Measurements from ENCODE around the gene HOGA1.
A peak's percentile ranks its signal among the peaks of the same experiment; 100 is the strongest.
"Not testable (repeated sequence)": the region's sequence is repeated elsewhere in the genome, so short reads cannot be mapped to it uniquely, and the experiment has no call there.

The HOGA1 gene

DNA sequence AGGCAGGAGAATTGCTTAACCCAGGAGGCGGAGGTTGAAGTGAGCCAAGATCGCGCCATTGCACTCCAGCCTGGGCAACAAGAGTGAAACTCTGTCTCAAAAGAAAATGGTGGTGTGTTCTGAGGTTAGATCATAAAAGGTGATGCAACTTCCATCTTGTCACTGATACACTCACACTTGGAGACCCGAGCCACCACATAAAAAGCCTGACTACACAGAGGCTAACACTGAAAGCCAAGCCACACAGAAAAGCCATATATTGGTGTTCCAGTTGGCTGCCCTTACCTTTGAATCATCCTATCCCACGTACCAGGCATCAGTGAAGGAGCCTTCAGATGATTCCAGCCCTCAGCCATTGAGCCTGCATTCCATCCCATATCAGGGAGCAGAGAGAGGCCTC, 45.1 kb downstream of the HOGA1 start:
- no peak for DNase-seq (ENCODE audit: extremely low read depth, low read depth)

GRCh38 chr10:97631098-97631497, 46.9 kb downstream of the HOGA1 start:
- no peak for TF ChIP-seq CTCF (IDR thresholded peaks at IDR 0.05; ENCODE audit: low read depth, low read length)

More for the DNA sequence above, 45.1 kb downstream of the HOGA1 start:
- no peak for TF ChIP-seq CTCF (IDR thresholded peaks at IDR 0.05; ENCODE audit: low read depth, low read length)

DNA sequence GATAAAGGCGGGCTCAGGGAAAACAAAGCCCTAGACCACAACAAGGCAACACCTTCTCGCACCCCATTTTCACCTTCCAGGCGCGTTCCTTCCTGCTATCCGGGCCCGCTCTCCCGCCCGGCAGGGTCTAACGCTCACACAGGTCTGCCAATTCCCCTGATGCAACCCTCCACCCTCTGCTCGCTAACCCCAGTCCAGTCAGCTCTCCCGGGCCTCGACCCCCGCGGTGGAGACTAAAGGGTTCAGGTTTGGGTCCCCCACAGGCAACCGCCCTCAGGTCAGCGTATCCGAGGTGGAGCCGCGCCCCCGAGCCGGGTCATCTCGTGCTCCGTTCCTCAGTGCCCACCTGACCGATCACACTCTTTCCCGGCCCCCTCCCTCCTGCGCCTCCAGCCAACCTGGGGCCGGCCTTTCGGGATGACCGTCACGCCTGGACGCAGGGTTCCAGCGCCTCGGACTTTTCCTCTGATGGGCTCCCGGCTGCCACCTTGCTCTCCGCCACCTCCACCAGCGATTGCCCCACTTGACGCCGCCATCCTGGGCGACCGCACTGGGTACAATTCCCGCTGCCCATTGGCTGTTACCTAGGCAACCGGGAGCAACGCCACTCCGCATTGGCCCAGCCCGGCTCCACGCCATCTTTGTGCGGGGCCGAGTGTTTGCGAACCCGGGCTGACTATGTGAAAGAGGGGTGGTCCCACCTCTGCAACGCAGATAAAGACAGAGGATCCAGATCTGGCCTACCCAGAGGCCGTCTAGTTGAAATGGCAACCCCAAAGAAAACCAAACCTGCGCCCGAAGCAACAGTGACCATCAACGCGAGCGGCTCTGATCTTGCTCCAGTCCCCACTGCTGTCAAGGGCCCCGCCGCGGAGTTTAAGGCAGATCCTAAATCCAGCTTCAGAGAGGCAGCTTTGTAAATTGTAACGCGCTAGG, 49.0 kb downstream of the HOGA1 start, which contains the start of gene MORN4:
MORN4 (minus strand) TSS at position 552 of the 936 bp plus-strand sequence. CDS start 13,847 bp downstream, outside the sequence.
- peak; percentile 68 for DNase-seq (ENCODE audit: extremely low read depth, low read depth)
- TF ChIP-seq CTCF (IDR thresholded peaks at IDR 0.05; ENCODE audit: low read depth, low read length) = no peak

More at GRCh38 chr10:97631098-97631497, 46.9 kb downstream of the HOGA1 start:
- no peak for DNase-seq (ENCODE audit: extremely low read depth, low read depth)

GRCh38 chr10:97633921-97634320, 49.7 kb downstream of the HOGA1 start:
- DNase-seq (ENCODE audit: extremely low read depth, low read depth) = no peak
- no peak for TF ChIP-seq CTCF (IDR thresholded peaks at IDR 0.05; ENCODE audit: low read depth, low read length)

DNA sequence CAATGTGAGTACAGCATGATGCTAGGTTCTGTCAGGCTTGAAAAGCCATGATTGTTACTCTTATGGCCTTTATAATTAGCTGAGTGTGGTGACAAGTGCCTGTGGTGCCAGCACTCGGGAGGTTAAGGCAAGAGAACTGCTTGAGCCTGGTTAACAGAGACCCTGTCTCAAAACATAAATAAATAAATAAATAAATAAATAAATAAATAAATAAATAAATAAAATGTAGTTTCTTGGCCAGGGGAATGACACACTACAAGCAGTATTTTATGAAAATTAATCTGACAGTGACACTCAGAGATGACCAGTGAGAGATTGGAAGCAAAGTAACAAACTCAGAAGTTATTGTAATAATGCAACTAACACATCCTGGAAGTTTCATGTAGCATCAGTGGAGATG, 51.4 kb downstream of the HOGA1 start:
- TF ChIP-seq CTCF (IDR thresholded peaks at IDR 0.05; ENCODE audit: low read depth, low read length) = no peak
- DNase-seq (ENCODE audit: extremely low read depth, low read depth) = no peak

GRCh38 chr10:97639090-97639489, 54.9 kb downstream of the HOGA1 start:
- DNase-seq (ENCODE audit: extremely low read depth, low read depth) = not testable (repeated sequence)

DNA sequence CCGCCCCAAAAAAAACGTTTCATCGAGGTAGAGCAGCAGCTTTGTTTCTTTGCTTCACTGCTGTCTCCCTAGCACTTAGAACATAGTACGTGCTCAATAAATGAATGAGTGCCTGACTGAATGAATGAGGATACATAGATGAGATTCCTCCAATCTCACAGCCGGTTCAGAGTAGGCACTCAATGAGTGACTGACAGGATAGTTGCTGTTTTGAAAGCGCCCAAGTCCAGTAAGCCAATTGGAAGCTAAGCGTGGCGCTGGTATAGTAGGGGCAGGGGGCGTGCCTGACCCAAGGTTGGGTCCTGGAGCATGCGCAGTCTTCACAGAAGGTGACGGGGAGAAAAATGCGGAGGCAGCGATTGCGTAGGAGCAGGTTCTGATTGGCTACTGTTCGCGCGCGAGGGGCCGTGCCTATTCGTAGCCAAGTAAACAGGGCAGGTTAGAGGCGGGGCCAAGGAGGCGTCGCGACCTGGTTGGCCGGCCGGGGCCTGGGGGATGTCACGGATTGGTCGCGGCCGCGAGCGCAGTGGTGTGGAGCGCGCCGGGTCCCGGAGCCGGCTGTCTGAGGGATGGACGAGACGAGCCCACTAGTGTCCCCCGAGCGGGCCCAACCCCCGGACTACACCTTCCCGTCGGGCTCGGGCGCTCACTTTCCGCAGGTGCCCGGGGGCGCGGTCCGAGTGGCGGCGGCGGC, 56.1 kb downstream of the HOGA1 start, which contains the start of gene PI4K2A:
PI4K2A (plus strand) TSS at position 498 of the 694 bp plus-strand sequence; CDS start at position 570, 72 bp downstream.
- peak; percentile 98 for DNase-seq (ENCODE audit: extremely low read depth, low read depth)
- TF ChIP-seq CTCF (IDR thresholded peaks at IDR 0.05; ENCODE audit: low read depth, low read length) = no peak
